ENCODE data around the gene PRR18. TPM values are rescaled to one million over a fixed set of nuclear protein-coding genes. Genes with fewer than 3 reads are reported as not detected.
A peak's percentile ranks its signal among the peaks of the same experiment; 100 is the strongest.

PRR18 gene
- total and polyA plus RNA-seq, 4 donors, result 0.29 to 2.8 (median 1.1) TPM

DNA sequence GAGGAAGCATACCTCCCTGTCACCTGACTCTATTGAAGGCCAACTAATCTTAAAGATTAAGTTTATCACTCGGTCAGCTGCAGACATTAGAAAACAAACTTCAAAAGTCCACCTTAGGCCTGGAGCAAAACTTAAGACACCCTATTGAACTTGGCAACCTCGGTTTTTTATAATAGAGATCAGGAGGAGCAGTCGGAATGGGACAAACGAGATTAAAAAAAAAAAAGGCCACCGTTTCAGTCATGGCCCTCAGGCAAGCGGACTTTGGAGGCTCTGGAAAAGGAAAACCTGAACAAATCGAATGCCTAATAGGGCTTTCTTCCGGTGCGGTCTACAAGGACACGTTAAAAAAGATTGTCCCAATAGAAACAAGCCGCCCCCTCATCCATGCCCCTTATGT, 7.2 kb upstream of the PRR18 start:
- H3K36me3 ChIP-seq (ENCODE audit: control insufficient read depth in 4 of 4, insufficient read depth in 3 of 4, low read depth in 1 of 4, low read length in 3 of 4), result peaks cover 0 to 6% (median 2%) of the 10 kb centered on the region in 4 donors
- H3K4me3 ChIP-seq (ENCODE audit: low read depth in 1 of 3, low read length in 3 of 3), result no peak overlapping the region
- TF ChIP-seq FOXA1 (IDR thresholded peaks at IDR 0.05) (no peak), RXRA (IDR thresholded peaks at IDR 0.05) (no peak), NR2F2 (IDR thresholded peaks at IDR 0.05) (no peak), FOXA2 (IDR thresholded peaks at IDR 0.05) (no peak), TAF1 (conservative IDR thresholded peaks at IDR 0.05) (no peak), HNF4A (conservative IDR thresholded peaks at IDR 0.05) (no peak), EGR1 (IDR thresholded peaks at IDR 0.05; ENCODE audit: low read depth in 2 of 2) (no peak)
- TF ChIP-seq, protein P1, sequence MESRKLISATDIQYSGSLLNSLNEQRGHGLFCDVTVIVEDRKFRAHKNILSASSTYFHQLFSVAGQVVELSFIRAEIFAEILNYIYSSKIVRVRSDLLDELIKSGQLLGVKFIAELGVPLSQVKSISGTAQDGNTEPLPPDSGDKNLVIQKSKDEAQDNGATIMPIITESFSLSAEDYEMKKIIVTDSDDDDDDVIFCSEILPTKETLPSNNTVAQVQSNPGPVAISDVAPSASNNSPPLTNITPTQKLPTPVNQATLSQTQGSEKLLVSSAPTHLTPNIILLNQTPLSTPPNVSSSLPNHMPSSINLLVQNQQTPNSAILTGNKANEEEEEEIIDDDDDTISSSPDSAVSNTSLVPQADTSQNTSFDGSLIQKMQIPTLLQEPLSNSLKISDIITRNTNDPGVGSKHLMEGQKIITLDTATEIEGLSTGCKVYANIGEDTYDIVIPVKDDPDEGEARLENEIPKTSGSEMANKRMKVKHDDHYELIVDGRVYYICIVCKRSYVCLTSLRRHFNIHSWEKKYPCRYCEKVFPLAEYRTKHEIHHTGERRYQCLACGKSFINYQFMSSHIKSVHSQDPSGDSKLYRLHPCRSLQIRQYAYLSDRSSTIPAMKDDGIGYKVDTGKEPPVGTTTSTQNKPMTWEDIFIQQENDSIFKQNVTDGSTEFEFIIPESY (IDR thresholded peaks at IDR 0.05), result no peak
- H3K4me1 ChIP-seq (ENCODE audit: control insufficient read depth in 4 of 4, insufficient read depth in 4 of 4, low read length in 3 of 4), result no peaks in the 10 kb centered on the region
- H3K9me3 ChIP-seq (ENCODE audit: control insufficient read depth in 4 of 4, low read length in 3 of 4), result no peaks in the 10 kb centered on the region
- WGBS, result 88% methylated on average over 11 of the region's 11 CpGs
- no peaks in the 10 kb centered on the region for H3K27me3 ChIP-seq (ENCODE audit: control insufficient read depth in 4 of 4, insufficient read depth in 4 of 4, low read length in 3 of 4)
- no peak for DNase-seq (ENCODE audit: low spot score)
- no peak overlapping the region for H3K9ac ChIP-seq (ENCODE audit: low read depth in 1 of 2, low read length in 2 of 2)
- H3K27ac ChIP-seq (ENCODE audit: low read depth in 1 of 2, low read length in 2 of 2), result no peak overlapping the region

DNA sequence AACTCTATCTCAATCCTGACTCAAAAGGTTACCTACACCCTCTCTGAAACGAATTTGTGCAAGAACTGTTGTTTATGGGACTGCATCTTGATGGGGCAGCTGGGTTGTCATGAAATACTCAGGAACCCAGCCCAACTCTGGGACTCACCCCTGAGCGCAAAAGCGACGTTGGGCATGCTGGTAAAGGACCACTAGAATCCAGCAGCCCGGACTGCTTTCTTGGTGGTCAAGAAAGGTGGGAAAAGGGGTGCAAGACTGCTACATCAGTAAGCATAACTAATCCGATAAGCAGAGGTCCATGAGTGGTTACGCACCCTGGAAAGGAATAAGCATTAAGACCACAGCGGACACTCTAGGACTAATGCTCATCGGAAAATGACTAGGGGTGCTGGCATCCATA, 6.3 kb upstream of the PRR18 start:
- peaks cover 0 to 3% (median 2%) of the 10 kb centered on the region in 4 donors for H3K36me3 ChIP-seq (ENCODE audit: control insufficient read depth in 4 of 4, insufficient read depth in 3 of 4, low read depth in 1 of 4, low read length in 3 of 4)
- no peak for DNase-seq (ENCODE audit: low spot score)
- 90% methylated on average over 9 of the region's 9 CpGs for WGBS
- no peak overlapping the region for H3K27ac ChIP-seq (ENCODE audit: low read depth in 1 of 2, low read length in 2 of 2)
- H3K9ac ChIP-seq (ENCODE audit: low read depth in 1 of 2, low read length in 2 of 2), result no peak overlapping the region
- H3K4me3 ChIP-seq (ENCODE audit: low read depth in 1 of 3, low read length in 3 of 3), result no peak overlapping the region
- no peaks in the 10 kb centered on the region for H3K9me3 ChIP-seq (ENCODE audit: control insufficient read depth in 4 of 4, low read length in 3 of 4)
- TF ChIP-seq HNF4G (IDR thresholded peaks at IDR 0.05), result no peak
- H3K27me3 ChIP-seq (ENCODE audit: control insufficient read depth in 4 of 4, insufficient read depth in 4 of 4, low read length in 3 of 4), result no peaks in the 10 kb centered on the region
- H3K4me1 ChIP-seq (ENCODE audit: control insufficient read depth in 4 of 4, insufficient read depth in 4 of 4, low read length in 3 of 4), result peaks cover 0 to 1% (median under 1%) of the 10 kb centered on the region in 4 donors

DNA sequence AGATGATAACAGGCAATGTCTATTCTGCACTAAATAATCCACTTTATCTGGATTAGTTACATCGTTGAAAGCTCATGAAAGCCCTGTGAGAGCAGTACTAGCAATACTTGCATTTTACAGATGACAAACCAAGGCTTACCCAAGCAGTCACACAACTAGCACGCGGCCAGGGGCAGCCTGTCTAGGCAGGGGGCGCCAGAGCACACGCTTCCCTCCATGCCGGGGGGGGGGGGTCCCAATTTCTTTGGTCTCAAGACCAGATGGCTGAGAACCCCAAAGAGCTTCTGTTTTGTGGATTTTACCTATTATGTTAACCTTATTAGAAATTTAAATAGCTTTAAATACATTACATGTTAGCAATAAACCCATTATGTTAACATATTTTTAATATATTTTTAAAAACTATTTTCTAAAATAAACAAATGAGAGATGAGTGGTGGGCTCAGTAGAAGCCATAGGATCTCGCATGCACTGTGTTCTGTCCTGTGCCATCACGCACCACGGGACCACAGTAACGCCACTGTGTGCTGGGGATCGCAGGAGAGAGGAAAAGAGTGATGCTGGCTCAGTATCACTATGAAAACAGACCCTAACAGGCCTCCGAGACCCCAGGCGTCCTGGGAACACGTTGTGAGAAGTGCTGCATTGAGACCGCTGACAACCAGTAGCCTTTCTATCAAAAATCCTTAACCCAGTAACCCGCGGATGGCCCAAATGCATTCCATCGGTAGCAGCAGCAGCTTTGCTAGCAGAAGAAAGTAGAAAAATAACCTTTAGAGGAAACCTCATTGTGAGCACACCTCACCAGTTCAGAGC, 5.3 kb upstream of the PRR18 start:
- Histone ChIP-seq H3K4me3 (ENCODE audit: low read depth in 1 of 3, low read length in 3 of 3) (no peak overlapping the region), H3K9ac (ENCODE audit: low read depth in 1 of 2, low read length in 2 of 2) (no peak overlapping the region), H3K4me1 (ENCODE audit: control insufficient read depth in 4 of 4, insufficient read depth in 4 of 4, low read length in 3 of 4) (peaks cover 0 to 11% (median 10%) of the 10 kb centered on the region in 4 donors), H3K27ac (ENCODE audit: low read depth in 1 of 2, low read length in 2 of 2) (no peak overlapping the region), H3K27me3 (ENCODE audit: control insufficient read depth in 4 of 4, insufficient read depth in 4 of 4, low read length in 3 of 4) (no peaks in the 10 kb centered on the region), H3K36me3 (ENCODE audit: control insufficient read depth in 4 of 4, insufficient read depth in 3 of 4, low read depth in 1 of 4, low read length in 3 of 4) (no peaks in the 10 kb centered on the region), H3K9me3 (ENCODE audit: control insufficient read depth in 4 of 4, low read length in 3 of 4) (no peaks in the 10 kb centered on the region)
- 51% methylated on average over 18 of the region's 18 CpGs for WGBS
- no peak for DNase-seq (ENCODE audit: low spot score)
- TF ChIP-seq TAF1 (conservative IDR thresholded peaks at IDR 0.05), result no peak
- TF ChIP-seq FOXA1 (IDR thresholded peaks at IDR 0.05), result no peak
- TF ChIP-seq, protein P1 (IDR thresholded peaks at IDR 0.05), result no peak
- no peak for TF ChIP-seq HNF4G (IDR thresholded peaks at IDR 0.05)
- TF ChIP-seq RAD21 (IDR thresholded peaks at IDR 0.05), result peak; percentile 82 to 86
- TF ChIP-seq, protein P2, sequence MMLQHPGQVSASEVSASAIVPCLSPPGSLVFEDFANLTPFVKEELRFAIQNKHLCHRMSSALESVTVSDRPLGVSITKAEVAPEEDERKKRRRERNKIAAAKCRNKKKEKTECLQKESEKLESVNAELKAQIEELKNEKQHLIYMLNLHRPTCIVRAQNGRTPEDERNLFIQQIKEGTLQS (IDR thresholded peaks at IDR 0.05), result no peak
- no peak for TF ChIP-seq GABPA (IDR thresholded peaks at IDR 0.05 in 1 of 2, conservative IDR thresholded peaks at IDR 0.05 in 1 of 2)
- no peak for TF ChIP-seq EGR1 (IDR thresholded peaks at IDR 0.05; ENCODE audit: low read depth in 2 of 2)
- no peak for TF ChIP-seq JUND (IDR thresholded peaks at IDR 0.05)
- TF ChIP-seq, protein P3, sequence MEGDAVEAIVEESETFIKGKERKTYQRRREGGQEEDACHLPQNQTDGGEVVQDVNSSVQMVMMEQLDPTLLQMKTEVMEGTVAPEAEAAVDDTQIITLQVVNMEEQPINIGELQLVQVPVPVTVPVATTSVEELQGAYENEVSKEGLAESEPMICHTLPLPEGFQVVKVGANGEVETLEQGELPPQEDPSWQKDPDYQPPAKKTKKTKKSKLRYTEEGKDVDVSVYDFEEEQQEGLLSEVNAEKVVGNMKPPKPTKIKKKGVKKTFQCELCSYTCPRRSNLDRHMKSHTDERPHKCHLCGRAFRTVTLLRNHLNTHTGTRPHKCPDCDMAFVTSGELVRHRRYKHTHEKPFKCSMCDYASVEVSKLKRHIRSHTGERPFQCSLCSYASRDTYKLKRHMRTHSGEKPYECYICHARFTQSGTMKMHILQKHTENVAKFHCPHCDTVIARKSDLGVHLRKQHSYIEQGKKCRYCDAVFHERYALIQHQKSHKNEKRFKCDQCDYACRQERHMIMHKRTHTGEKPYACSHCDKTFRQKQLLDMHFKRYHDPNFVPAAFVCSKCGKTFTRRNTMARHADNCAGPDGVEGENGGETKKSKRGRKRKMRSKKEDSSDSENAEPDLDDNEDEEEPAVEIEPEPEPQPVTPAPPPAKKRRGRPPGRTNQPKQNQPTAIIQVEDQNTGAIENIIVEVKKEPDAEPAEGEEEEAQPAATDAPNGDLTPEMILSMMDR (IDR thresholded peaks at IDR 0.05; ENCODE audit: low read depth, low read length, missing input control), result peak; percentile 68
